K562 (cell line): Measurements from ENCODE around the gene NLRC3. TPM values are rescaled to one million over a fixed set of nuclear protein-coding genes. Genes with fewer than 3 reads are reported as not detected.

ENCODE experiments used
- ATAC-seq: fragments of 200-7000 bp; cut with Tn5 transposase; 3 replicates; pipeline ENCODE4 v1.9.1; 2020; ENCODE audit warnings: moderate library complexity
- BruUV-seq: library from RNA; stranded (reverse); fragments of 400-500 nt; replicated peaks from 2 replicates; lab custom pipeline; 2021; lab: Mats Ljungman, UMichigan
- CTCF ChIA-PET: fragments of 300-600 bp; formaldehyde crosslinking; extraction: SDS; loops from one replicate; lab custom pipeline; 2021; ENCODE audit warnings: low intra/inter-chr PET ratio; lab: Yijun Ruan, JAX
- POLR2A ChIA-PET: fragments of 300-600, 350-650 bp; sonication (Branson Sonifier 250); formaldehyde crosslinking; extraction: SDS; loops from one replicate; lab custom pipeline; 2021; ENCODE audit warnings: antibody characterized with exemption, inconsistent platforms; lab: Yijun Ruan, JAX
- DNase-seq, 4 experiments: peaks; one replicate each; pipeline versions ENCODE4 v3.0.0 to v3.0.0-alpha.2; 2011 to 2018; ENCODE audit warnings: low spot score in 3 of 4, mixed read lengths in 3 of 4; ENCODE audit errors: extremely low read depth in 1 of 4
- FAIRE-seq: peaks from 2 replicates; lab custom pipeline; 2011; peaks lifted over from hg19 to GRCh38; lab: Jason Lieb, UNC
- H2AFZ ChIP-seq: 2 replicates; pipeline ENCODE4 v1.6.0; 2011; ENCODE audit warnings: low read depth, low read length, control low read depth, inconsistent platforms
- H3K27ac ChIP-seq: fragments of 200-600 bp; 3 replicates; pipeline ENCODE4 v1.8.0; 2011; ENCODE audit warnings: low read depth, mild to moderate bottlenecking, control low read depth, inconsistent platforms, low read length, moderate library complexity, mixed read lengths; ENCODE audit errors: extremely low read depth
- H3K27me3 ChIP-seq, 2 experiments: fragments of 300-600 bp in 1 of 2; 2 replicates in 1 of 2; 3 replicates in 1 of 2; pipeline versions ENCODE4 v1.6.0 to v1.8.0; 2011; ENCODE audit warnings: inconsistent platforms in 2 of 2, low read length in 2 of 2, mild to moderate bottlenecking in 1 of 2, mixed read lengths in 1 of 2, moderate library complexity in 1 of 2; ENCODE audit not compliant: control insufficient read depth in 2 of 2, insufficient read depth in 2 of 2
- H3K36me3 ChIP-seq: fragments of 300-600 bp; 3 replicates; pipeline ENCODE4 v1.8.0; 2011; ENCODE audit warnings: mild to moderate bottlenecking, low read length, inconsistent platforms; ENCODE audit not compliant: control insufficient read depth, insufficient read depth
- H3K4me1 ChIP-seq, 2 experiments: fragments of 200-600 bp in 1 of 2; replicated peaks in 1 of 2; 2 replicates in 1 of 2; 3 replicates in 1 of 2; pipeline versions ENCODE4 v1.5.1 to v1.8.0; 2011; ENCODE audit warnings: inconsistent platforms in 2 of 2, low read length in 2 of 2, mild to moderate bottlenecking in 1 of 2, mixed read lengths in 1 of 2, moderate library complexity in 1 of 2; ENCODE audit not compliant: control insufficient read depth in 2 of 2, insufficient read depth in 2 of 2
- H3K4me2 ChIP-seq: 2 replicates; pipeline ENCODE4 v1.6.1; 2011; ENCODE audit warnings: low read length, control low read depth, inconsistent platforms, mixed read lengths; ENCODE audit not compliant: insufficient read depth
- H3K4me3 ChIP-seq: fragments of 200-600 bp; sonication (generic), shearing (Covaris generic); 2 replicates; pipeline ENCODE4 v1.5.1; 2016; ENCODE audit warnings: control low read depth, inconsistent platforms
- H3K79me2 ChIP-seq: fragments of 200-600 bp; 3 replicates; pipeline ENCODE4 v1.8.0; 2011; ENCODE audit warnings: low read length, inconsistent platforms; ENCODE audit not compliant: control insufficient read depth, insufficient read depth
- H3K9ac ChIP-seq, 2 experiments: 2 replicates each; pipeline versions ENCODE4 v1.6.0 to v1.6.1; 2011; ENCODE audit warnings: low read depth in 2 of 2, low read length in 2 of 2, control low read depth in 1 of 2, inconsistent platforms in 1 of 2, mild to moderate bottlenecking in 1 of 2, mixed read lengths in 1 of 2; ENCODE audit not compliant: insufficient read depth in 1 of 2
- H3K9me1 ChIP-seq: one replicate; pipeline ENCODE4 v1.6.0; 2011; ENCODE audit warnings: inconsistent platforms, mild to moderate bottlenecking, low read length, moderate library complexity; ENCODE audit not compliant: control insufficient read depth, insufficient read depth
- H3K9me3 ChIP-seq: replicated peaks from 2 replicates; pipeline ENCODE4 v1.5.1; 2011; ENCODE audit warnings: low read depth, low read length, inconsistent platforms; ENCODE audit not compliant: control insufficient read depth, insufficient read depth
- H4K20me1 ChIP-seq: replicated peaks from 2 replicates; pipeline ENCODE4 v1.6.1; 2011; ENCODE audit warnings: low read length, inconsistent platforms, mixed read lengths; ENCODE audit not compliant: control insufficient read depth, insufficient read depth
- C11orf30 ChIP-seq: fragments of 450-650 bp; IDR thresholded peaks from 2 replicates; pipeline ENCODE4 v1.6.1; 2016; ENCODE audit warnings: low read depth, mild to moderate bottlenecking
- CCAR2 ChIP-seq: fragments of 200-400 bp; formaldehyde crosslinking; IDR thresholded peaks from 2 replicates; pipeline ENCODE4 v1.6.1; 2017; ENCODE audit warnings: mild to moderate bottlenecking, low read depth, low read length
- HIVEP1 ChIP-seq: fragments of 250-450 bp; sonication (Bioruptor Pico); IDR thresholded peaks from 2 replicates; pipeline ENCODE4 v1.4.0; 2020; ENCODE audit warnings: mild to moderate bottlenecking
- HSF4 ChIP-seq: fragments of 250-450 bp; sonication (Bioruptor Pico); IDR thresholded peaks from 2 replicates; pipeline ENCODE4 v2.1.2; 2022; ENCODE audit warnings: mild to moderate bottlenecking, moderate library complexity, borderline replicate concordance
- KLF1 ChIP-seq: fragments of 450-650 bp; IDR thresholded peaks from 2 replicates; pipeline ENCODE4 v1.6.1; 2016; ENCODE audit warnings: missing genetic modification characterization, missing compliant biosample characterization
- MIER1 ChIP-seq: fragments of 450-650 bp; IDR thresholded peaks from 2 replicates; pipeline ENCODE4 v1.6.1; 2016; ENCODE audit warnings: antibody characterized with exemption, mild to moderate bottlenecking, low read depth
- RCOR1 ChIP-seq, 2 experiments: IDR thresholded peaks; 2 replicates each; pipeline ENCODE4 v1.6.1; 2012; ENCODE audit warnings: low read depth in 2 of 2, low read length in 2 of 2, borderline replicate concordance in 1 of 2, improper control_type of control experiment in 1 of 2
- ZBTB43 ChIP-seq: sonication (generic); formaldehyde crosslinking; IDR thresholded peaks from 2 replicates; pipeline ENCODE4 v1.8.0; 2023; ENCODE audit warnings: mild to moderate bottlenecking, missing genetic modification reagents
- ZNF449 ChIP-seq: fragments of 250-450 bp; sonication (Bioruptor Pico); IDR thresholded peaks from 2 replicates; pipeline ENCODE4 v1.8.0; 2022; ENCODE audit warnings: moderate library complexity, mild to moderate bottlenecking, inconsistent platforms
- ZNF507 ChIP-seq: conservative IDR thresholded peaks from 2 replicates; pipeline ENCODE4 v1.6.1; 2017; ENCODE audit warnings: missing genetic modification characterization, missing compliant biosample characterization
- ZNF639 ChIP-seq, 2 experiments: fragments of 200-800 bp in 1 of 2; sonication (Bioruptor generic) in 1 of 2; sonication (generic) in 1 of 2; formaldehyde crosslinking in 1 of 2; IDR thresholded peaks in 1 of 2; conservative IDR thresholded peaks in 1 of 2; 2 replicates each; pipeline versions ENCODE4 v1.5.0 to v1.6.1; 2016 to 2020; ENCODE audit warnings: missing compliant biosample characterization in 1 of 2, missing genetic modification characterization in 1 of 2, missing genetic modification reagents in 1 of 2
- ZZZ3 ChIP-seq: fragments of 450-650 bp; IDR thresholded peaks from 2 replicates; pipeline ENCODE4 v1.6.1; 2016; ENCODE audit warnings: antibody characterized with exemption, mild to moderate bottlenecking, moderate library complexity
- WGBS: fragments of 100-300 bp; shearing (Covaris generic); methylation state at CpG from one replicate; pipeline ENCODE4 v1.1.6; 2016; ENCODE audit warnings: low coverage, mixed read lengths; ENCODE audit not compliant: insufficient coverage; ENCODE audit errors: missing lambda C conversion rate; 5-methylcytosine and 5-hydroxymethylcytosine counted together
- in situ Hi-C: fragments of 300-500 bp; cut with MboI; formaldehyde crosslinking; loops from 4 replicates; pipeline ENCODE4 v1.15.0; 2018; ENCODE audit warnings: inconsistent platforms, mixed read lengths
- intact Hi-C: fragments of 100-400 bp; cut with micrococcal nuclease; formaldehyde crosslinking; loops from 2 replicates; pipeline ENCODE4 v1.14.2; 2022
- polyA plus RNA-seq, 8 experiments: library from polyadenylated mRNA; depleted of rRNA in 4 of 8; stranded (reverse) in 5 of 8; unstranded in 3 of 8; fragments of >200 nt; fragmentation: Nextera tagmentation in 2 of 8; fragmentation: Illumina TruSeq in 1 of 8; extraction: Ambion mirVana in 2 of 8; extraction: Trizol in 1 of 8; gene quantifications; 2 replicates each; pipeline versions ENCODE4 v1.2.1 to v1.2.3, GENCODE V29; 2011 to 2014; ENCODE audit warnings: inconsistent platforms in 1 of 8, missing spikeins in 1 of 8
- total RNA-seq, 7 experiments: library from RNA; depleted of rRNA in 6 of 7; stranded (reverse); fragments of >200 nt in 6 of 7; fragmentation: Illumina TruSeq in 2 of 7; extraction: Trizol in 2 of 7; gene quantifications; 2 replicates each; pipeline versions ENCODE4 v1.2.1 to v1.2.3, GENCODE V29; 2011 to 2021; ENCODE audit warnings: low replicate concordance in 1 of 7

Gene NLRC3
- total and polyA plus RNA-seq, 9 of the 15 experiments (the other 6 are each of a cell fraction or from before 2014, with no cell fraction given): 0.03 to 0.13 (median 0.03) TPM; not detected in 4

GRCh38 chr16:3576211-3576610, 992 bp downstream of the NLRC3 start (continued):
- TF ChIP-seq C11orf30: no peak

GRCh38 chr16:3575491-3575890, 1.7 kb downstream of the NLRC3 start:
- ChIA-PET POLR2A (no interaction called here), CTCF (no interaction called here)
- TF ChIP-seq CCAR2 (no peak), RCOR1 (IDR thresholded peaks at IDR 0.05; ENCODE audit: borderline replicate concordance in 1 of 2, low read depth in 2 of 2, low read length in 2 of 2) (no peak), ZNF507 (tag) (no peak), ZNF639 (CRISPR knock-in tag; conservative IDR thresholded peaks at IDR 0.05 in 1 of 2, IDR thresholded peaks at IDR 0.05 in 1 of 2) (no peak), ZZZ3 (no peak), ZBTB43 (CRISPR knock-in tag) (no peak), ZNF449 (CRISPR knock-in tag) (no peak), HIVEP1 (CRISPR knock-in tag) (no peak), HSF4 (CRISPR knock-in tag) (no peak), KLF1 (tag) (no peak), MIER1 (no peak)
- no TSS peak for BruUV-seq
- Histone ChIP-seq H3K27me3 (no peaks in the 10 kb centered on the region; a peak in 1 of 5 replicates), H3K9me3 (peaks cover 4% of the 10 kb centered on the region), H3K36me3 (no peaks in the 10 kb centered on the region), H4K20me1 (no peaks in the 10 kb centered on the region; the same call in none of the 2 replicates), H2AFZ (no peak overlapping the region), H3K9me1 (no peaks in the 10 kb centered on the region), H3K79me2 (no peaks in the 10 kb centered on the region), H3K27ac (no peak overlapping the region), H3K4me1 (peaks cover 0 to 32% of the 10 kb centered on the region in 2 experiments; a peak in 4 of 5 replicates), H3K4me3 (no peak overlapping the region), H3K4me2 (no peak overlapping the region), H3K9ac (no peak overlapping the region)
- ATAC-seq (no peak), DNase-seq (no peak), FAIRE-seq (no peak)
- WGBS: 16% methylated on average over 7 of the region's 13 CpGs
- in situ Hi-C loops: no loop called here
- intact Hi-C loops: no loop called here
